Left colon (tissue), 2 donors: Measurements from ENCODE around the gene EPHA6. TPM values are rescaled to one million over a fixed set of nuclear protein-coding genes. Genes with fewer than 3 reads are reported as not detected.
"Not testable (repeated sequence)": the region's sequence is repeated elsewhere in the genome, so short reads cannot be mapped to it uniquely, and the experiment has no call there.

ENCODE experiments used
- ATAC-seq: fragments of 200-7000 bp; cut with Tn5 transposase; one replicate; pipeline ENCODE4 v1.9.1; 2020; ENCODE audit warnings: mild to moderate bottlenecking, moderate library complexity
- DNase-seq, 2 donors: peaks; one replicate each; pipeline ENCODE4 v3.0.0-alpha.2; 2020
- intact Hi-C, 2 donors: fragments of 100-400 bp; cut with DNase I in 1 of 2; cut with micrococcal nuclease in 1 of 2; formaldehyde crosslinking; loops; one replicate each; pipeline versions ENCODE4 v1.11.2 to v1.14.0; 2022; cut with DNase I, micrococcal nuclease
- total RNA-seq, 2 donors: library from RNA; stranded (reverse); fragmentation: NEBNext Ultra II Directional; extraction: Animal tissue kit (Norgen Biotek cat#: 25700); gene quantifications; one replicate each; pipeline ENCODE4 v1.2.1, GENCODE V29; 2021
- donor health status: DM: no; HTN: no; CAD: no.
- donor health status: DM: yes; HTN: yes; CAD: no.

The EPHA6 gene
- total RNA-seq, 2 donors from 2014 or later = 0.18 to 3.7 TPM

- intact Hi-C loops = no loop called here
- ATAC-seq = no peak
- DNase-seq = no peak
Measured at GRCh38 chr3:96994988-96995387, 180.6 kb downstream of the EPHA6 start.

- no peak for ATAC-seq
- intact Hi-C loops = no loop called here
- DNase-seq = no peak
Measured at GRCh38 chr3:96996009-96996408, 181.6 kb downstream of the EPHA6 start.

- ATAC-seq = no peak
- DNase-seq = no peak
- intact Hi-C loops = no loop called here
Measured at GRCh38 chr3:97001611-97002010, 187.2 kb downstream of the EPHA6 start.

- DNase-seq (no peak), ATAC-seq (no peak)
- intact Hi-C loops = no loop called here
Measured at GRCh38 chr3:97009427-97010019, 195.1 kb downstream of the EPHA6 start.

- ATAC-seq (no peak), DNase-seq (no peak)
- intact Hi-C loops = no loop called here
Measured at GRCh38 chr3:97010881-97011657, 196.7 kb downstream of the EPHA6 start.

- ATAC-seq (no peak), DNase-seq (no peak)
- intact Hi-C loops = no loop called here
Measured at GRCh38 chr3:97021778-97022177, 207.4 kb downstream of the EPHA6 start.

- ATAC-seq, intact Hi-C loops, DNase-seq: not testable (repeated sequence)
Measured at GRCh38 chr3:97025612-97026011, 211.2 kb downstream of the EPHA6 start.

- DNase-seq (no peak), ATAC-seq (no peak)
- intact Hi-C loops = no loop called here
Measured at GRCh38 chr3:97029972-97030371, 215.6 kb downstream of the EPHA6 start.

- ATAC-seq = no peak
- intact Hi-C loops = no loop called here
- DNase-seq = no peak
Measured at GRCh38 chr3:97037294-97037943, 223.0 kb downstream of the EPHA6 start.

- DNase-seq (no peak), ATAC-seq (no peak)
- intact Hi-C loops = no loop called here
Measured at GRCh38 chr3:97043411-97043810, 229.0 kb downstream of the EPHA6 start.

- no peak for DNase-seq
- no peak for ATAC-seq
- intact Hi-C loops = no loop called here
Measured at GRCh38 chr3:97057365-97057764, 243.0 kb downstream of the EPHA6 start.

GRCh38 chr3:97059168-97059567 is 244.8 kb downstream of the EPHA6 start:
- intact Hi-C loops = no loop called here
- DNase-seq = no peak
- ATAC-seq = no peak

GRCh38 chr3:97066531-97066930 is 252.1 kb downstream of the EPHA6 start:
- DNase-seq = no peak
- ATAC-seq = no peak
- intact Hi-C loops = no loop called here

- intact Hi-C loops = no loop called here
- DNase-seq (no peak), ATAC-seq (no peak)
Measured at GRCh38 chr3:97070302-97070701, 255.9 kb downstream of the EPHA6 start.

GRCh38 chr3:97074546-97074945 is 260.2 kb downstream of the EPHA6 start:
- DNase-seq (no peak), ATAC-seq (no peak)
- intact Hi-C loops = no loop called here

- DNase-seq (no peak), ATAC-seq (no peak)
- intact Hi-C loops = no loop called here
Measured at GRCh38 chr3:97076673-97077072, 262.3 kb downstream of the EPHA6 start.

- no peak for ATAC-seq
- intact Hi-C loops = no loop called here
- no peak for DNase-seq
Measured at GRCh38 chr3:97089621-97090020, 275.2 kb downstream of the EPHA6 start.

GRCh38 chr3:97102641-97103040 is 288.2 kb downstream of the EPHA6 start:
- DNase-seq = no peak
- ATAC-seq = no peak
- intact Hi-C loops = no loop called here

GRCh38 chr3:97105989-97106651 is 291.7 kb downstream of the EPHA6 start:
- DNase-seq (no peak), ATAC-seq (no peak)
- intact Hi-C loops = no loop called here

GRCh38 chr3:97106652-97106989 is 292.2 kb downstream of the EPHA6 start:
- ATAC-seq = no peak
- no peak for DNase-seq
- intact Hi-C loops = no loop called here
